RWPE1 (cell line): Measurements from ENCODE around the gene BMP8A.
"Not testable (repeated sequence)": the region's sequence is repeated elsewhere in the genome, so short reads cannot be mapped to it uniquely, and the experiment has no call there.

Source experiments
- CTCF ChIA-PET: fragments of 350-600 bp; sonication (Branson Sonifier 250); formaldehyde crosslinking; extraction: SDS; loops from one replicate; lab custom pipeline; 2021; lab: Yijun Ruan, JAX
- POLR2A ChIA-PET: fragments of 400-600 bp; formaldehyde crosslinking; extraction: SDS; loops from one replicate; lab custom pipeline; 2020; ENCODE audit warnings: antibody characterized with exemption; ENCODE audit not compliant: low non-redundant PET; lab: Yijun Ruan, JAX
- DNase-seq: peaks from one replicate; pipeline ENCODE4 v3.0.0; 2012; ENCODE audit warnings: low spot score
- H3K27ac ChIP-seq: fragments of 450-650 bp; 2 replicates; pipeline ENCODE4 v1.5.1; 2017
- TF ChIP-seq, protein P1 (sequence below): fragments of 450-650 bp; conservative IDR thresholded peaks from 2 replicates; pipeline ENCODE4 v1.5.1; 2017; ENCODE audit warnings: low read depth, mild to moderate bottlenecking

BMP8A gene, protein sequence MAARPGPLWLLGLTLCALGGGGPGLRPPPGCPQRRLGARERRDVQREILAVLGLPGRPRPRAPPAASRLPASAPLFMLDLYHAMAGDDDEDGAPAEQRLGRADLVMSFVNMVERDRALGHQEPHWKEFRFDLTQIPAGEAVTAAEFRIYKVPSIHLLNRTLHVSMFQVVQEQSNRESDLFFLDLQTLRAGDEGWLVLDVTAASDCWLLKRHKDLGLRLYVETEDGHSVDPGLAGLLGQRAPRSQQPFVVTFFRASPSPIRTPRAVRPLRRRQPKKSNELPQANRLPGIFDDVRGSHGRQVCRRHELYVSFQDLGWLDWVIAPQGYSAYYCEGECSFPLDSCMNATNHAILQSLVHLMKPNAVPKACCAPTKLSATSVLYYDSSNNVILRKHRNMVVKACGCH

DNA sequence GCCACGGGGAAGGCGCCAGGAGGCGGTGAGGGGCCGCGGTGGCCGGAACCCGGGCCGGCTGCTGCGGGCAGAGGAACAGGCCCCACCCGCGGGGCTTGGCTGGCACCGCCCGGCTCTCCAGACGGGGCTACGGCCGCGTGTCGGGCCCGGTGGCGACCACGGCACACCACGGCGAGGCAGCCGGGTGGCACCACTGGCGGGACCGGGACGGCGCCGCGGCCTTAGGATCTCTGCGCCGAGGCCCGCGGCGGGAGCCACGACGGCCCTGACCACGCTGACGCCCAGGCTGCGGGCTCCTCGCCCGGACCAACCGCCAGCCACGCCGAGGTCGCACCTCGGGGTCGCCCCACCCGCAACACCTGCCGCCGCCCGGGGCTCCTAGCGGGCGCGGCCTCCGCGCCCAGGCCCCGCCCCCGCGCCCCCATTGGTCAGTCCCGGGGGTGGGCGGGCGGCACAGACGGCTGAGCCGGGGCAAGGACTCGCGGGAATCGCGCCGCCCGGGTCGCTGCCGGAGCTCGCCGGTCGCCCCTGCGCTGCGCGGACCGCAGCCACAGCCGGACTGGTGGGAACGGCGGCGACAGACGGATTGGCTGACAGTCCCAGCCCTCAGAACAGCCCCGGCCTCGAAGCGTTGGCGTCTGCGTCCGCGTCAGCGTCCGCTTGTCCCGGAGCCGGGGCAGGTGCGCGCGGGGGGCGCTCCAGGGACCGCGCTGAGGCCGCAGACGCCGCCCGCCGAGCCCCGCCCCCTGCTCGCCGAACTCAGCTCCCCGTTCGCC, at the start of gene BMP8A:
BMP8A (plus strand) TSS at position 491 of the 776 bp plus-strand sequence. CDS start 356 bp downstream, outside the sequence.
- peak; percentile 80 for DNase-seq
- TF ChIP-seq, protein P1, sequence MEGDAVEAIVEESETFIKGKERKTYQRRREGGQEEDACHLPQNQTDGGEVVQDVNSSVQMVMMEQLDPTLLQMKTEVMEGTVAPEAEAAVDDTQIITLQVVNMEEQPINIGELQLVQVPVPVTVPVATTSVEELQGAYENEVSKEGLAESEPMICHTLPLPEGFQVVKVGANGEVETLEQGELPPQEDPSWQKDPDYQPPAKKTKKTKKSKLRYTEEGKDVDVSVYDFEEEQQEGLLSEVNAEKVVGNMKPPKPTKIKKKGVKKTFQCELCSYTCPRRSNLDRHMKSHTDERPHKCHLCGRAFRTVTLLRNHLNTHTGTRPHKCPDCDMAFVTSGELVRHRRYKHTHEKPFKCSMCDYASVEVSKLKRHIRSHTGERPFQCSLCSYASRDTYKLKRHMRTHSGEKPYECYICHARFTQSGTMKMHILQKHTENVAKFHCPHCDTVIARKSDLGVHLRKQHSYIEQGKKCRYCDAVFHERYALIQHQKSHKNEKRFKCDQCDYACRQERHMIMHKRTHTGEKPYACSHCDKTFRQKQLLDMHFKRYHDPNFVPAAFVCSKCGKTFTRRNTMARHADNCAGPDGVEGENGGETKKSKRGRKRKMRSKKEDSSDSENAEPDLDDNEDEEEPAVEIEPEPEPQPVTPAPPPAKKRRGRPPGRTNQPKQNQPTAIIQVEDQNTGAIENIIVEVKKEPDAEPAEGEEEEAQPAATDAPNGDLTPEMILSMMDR = no peak
- ChIA-PET CTCF (no interaction called here), POLR2A (no interaction called here)
- H3K27ac ChIP-seq = no peak within 1 kb of the TSS

DNA sequence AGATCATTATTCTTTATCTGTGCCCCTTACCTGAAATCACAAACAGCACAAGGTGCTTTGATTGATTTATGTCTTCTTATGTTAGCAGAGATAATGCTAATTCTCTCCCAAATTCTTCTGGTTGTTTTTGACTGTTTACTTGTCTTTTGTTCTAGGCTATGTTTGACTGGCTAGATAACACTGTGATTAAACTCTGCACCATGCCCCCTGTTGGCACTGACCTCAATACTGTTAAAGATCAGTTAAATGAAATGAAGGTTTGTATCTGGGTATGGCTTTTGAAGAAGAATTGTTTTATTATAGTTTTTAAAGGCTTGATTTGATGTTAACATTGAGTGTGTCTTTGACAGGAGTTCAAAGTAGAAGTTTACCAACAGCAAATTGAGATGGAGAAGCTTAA, 49.6 kb upstream of the BMP8A start:
- TF ChIP-seq, protein P1 = no peak
- CTCF ChIA-PET = interaction anchor here (0.6 to 1.0 kb wide), 2 partner anchors 15 to 343 kb away, joined by 3 to 4 read pairs; no protein-coding TSS in a partner anchor
- POLR2A ChIA-PET = no interaction called here

DNA sequence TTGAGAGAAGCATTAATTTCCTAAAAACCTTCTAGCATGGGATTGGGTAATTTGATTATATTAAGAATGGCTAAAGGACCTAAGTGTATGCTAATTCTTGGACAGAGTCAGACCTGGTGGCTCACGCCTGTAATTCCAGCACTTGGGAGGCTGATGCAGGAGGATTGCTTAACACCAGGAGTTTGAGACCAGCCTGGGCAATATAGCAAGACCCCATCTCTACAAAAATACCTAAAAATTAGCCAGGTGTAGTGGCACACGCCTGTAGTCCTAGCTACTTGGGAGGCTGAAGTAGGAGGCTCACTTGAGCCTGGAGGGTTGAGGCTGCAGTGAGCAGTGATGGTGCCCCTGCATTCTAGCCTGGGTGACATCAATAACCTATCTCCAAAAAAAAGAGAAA, 45.9 kb upstream of the BMP8A start:
- DNase-seq = no peak
- H3K27ac ChIP-seq = no peak overlapping the region
- TF ChIP-seq, protein P1 = no peak
- CTCF ChIA-PET = interaction anchor here (0.5 kb wide), 1 partner anchor 275 kb away, joined by 6 read pairs; no protein-coding TSS in a partner anchor
- POLR2A ChIA-PET = no interaction called here

More for the DNA sequence above, 49.6 kb upstream of the BMP8A start:
- H3K27ac ChIP-seq = no peak overlapping the region
- DNase-seq = no peak

DNA sequence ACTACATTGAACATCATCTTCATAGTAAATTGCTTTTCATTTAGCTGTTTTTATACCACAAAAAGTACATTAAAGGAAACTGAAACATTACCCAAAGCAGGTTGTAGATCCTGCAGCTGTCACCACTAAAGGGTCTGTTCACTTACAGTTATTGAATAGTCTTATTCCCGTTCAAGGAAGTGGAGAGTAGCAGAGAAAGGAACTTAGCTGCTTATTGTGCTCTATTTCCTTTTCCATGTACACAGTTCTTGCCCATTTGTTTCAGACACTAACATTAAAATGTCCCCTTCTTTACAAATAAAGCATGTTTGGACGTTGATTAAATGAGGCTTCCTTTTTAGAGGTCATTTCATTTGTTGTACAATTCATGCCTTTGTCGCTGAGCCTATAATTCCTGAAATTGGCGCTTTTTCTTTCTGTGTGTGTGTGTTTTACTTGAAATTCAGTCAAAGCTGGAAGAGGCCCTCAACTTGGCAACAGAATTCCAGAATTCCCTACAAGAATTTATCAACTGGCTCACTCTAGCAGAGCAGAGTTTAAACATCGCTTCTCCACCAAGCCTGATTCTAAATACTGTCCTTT, 44.4 kb upstream of the BMP8A start:
- TF ChIP-seq, protein P1 = no peak
- POLR2A ChIA-PET = no interaction called here
- DNase-seq = no peak
- CTCF ChIA-PET = interaction anchor here (0.5 to 0.8 kb wide), 3 partner anchors 91 to 275 kb away, joined by 3 read pairs; no protein-coding TSS in a partner anchor
- H3K27ac ChIP-seq = no peak overlapping the region

DNA sequence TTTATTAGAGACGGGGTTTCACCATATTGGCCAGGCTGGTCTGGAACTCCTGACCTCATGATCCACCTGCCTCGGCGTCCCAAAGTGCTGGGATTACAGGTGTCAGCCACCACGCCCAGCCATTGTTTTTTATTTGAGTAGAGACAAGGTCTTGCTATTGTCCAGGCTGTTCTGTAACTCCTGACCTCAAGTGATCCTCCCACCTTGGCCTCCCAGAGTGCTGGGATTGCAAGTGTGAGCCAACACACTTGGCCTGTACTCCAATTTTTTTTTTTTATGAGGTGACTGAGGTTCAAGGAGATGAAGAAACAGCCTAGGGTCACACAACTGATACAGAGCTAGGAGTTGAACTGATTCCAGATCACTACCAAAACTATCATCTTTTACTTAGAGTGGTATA, 41.4 kb upstream of the BMP8A start:
- DNase-seq, H3K27ac ChIP-seq, POLR2A ChIA-PET: not testable (repeated sequence)
- CTCF ChIA-PET = interaction anchor here (0.9 kb wide), 1 partner anchor 21 kb away, joined by 3 read pairs; no protein-coding TSS in a partner anchor

DNA sequence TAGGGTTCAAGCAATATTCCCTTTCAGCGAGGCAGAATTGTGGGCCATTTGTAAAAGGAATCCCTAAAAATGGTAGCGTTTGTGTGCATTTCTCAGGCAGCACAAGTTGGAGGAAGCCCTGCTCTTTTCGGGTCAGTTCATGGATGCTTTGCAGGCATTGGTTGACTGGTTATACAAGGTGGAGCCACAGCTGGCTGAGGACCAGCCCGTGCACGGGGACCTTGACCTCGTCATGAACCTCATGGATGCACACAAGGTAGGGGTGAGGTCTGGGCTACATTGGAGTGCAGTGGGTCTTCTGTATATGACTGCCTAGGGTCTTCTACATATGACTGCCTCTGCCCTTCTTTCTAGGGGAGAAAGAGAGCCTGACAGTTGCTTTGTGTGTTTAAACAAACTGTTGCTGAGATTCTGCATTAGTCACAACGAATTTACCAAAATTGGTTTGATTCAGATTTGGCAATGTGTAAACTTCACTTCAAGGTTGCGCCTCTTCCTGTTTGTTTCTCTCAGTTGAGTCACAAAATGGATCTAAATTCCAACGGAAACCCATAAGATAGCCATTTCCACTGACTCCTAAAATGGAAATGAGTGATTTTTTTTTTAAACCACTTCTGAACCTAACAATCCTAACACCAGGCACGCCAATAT, 40.4 kb upstream of the BMP8A start:
- POLR2A ChIA-PET = no interaction called here
- CTCF ChIA-PET = no interaction called here

More for the DNA sequence above, 40.4 kb upstream of the BMP8A start:
- no peak overlapping the region for H3K27ac ChIP-seq
- TF ChIP-seq, protein P1 = no peak
- no peak for DNase-seq
